Ishikawa (cell line): ENCODE measurements around the gene SREBF2.

Experiments
- CEBPB ChIP-seq: IDR thresholded peaks from 2 replicates; pipeline ENCODE4 v1.6.1; 2012
- CREB1 ChIP-seq: IDR thresholded peaks from 2 replicates; pipeline ENCODE4 v1.6.1; 2012; ENCODE audit warnings: low read depth
- EGR1 ChIP-seq: IDR thresholded peaks from 2 replicates; pipeline ENCODE4 v1.6.1; 2012
- EP300 ChIP-seq: IDR thresholded peaks from 2 replicates; pipeline ENCODE4 v1.6.1; 2012; ENCODE audit warnings: borderline replicate concordance
- FOXM1 ChIP-seq: IDR thresholded peaks from 2 replicates; pipeline ENCODE4 v1.6.1; 2012; ENCODE audit warnings: low read depth, borderline replicate concordance
- NFIC ChIP-seq: IDR thresholded peaks from 2 replicates; pipeline ENCODE4 v1.6.1; 2012
- RAD21 ChIP-seq: IDR thresholded peaks from 2 replicates; pipeline ENCODE4 v1.6.1; 2012; ENCODE audit warnings: low read depth
- REST ChIP-seq: IDR thresholded peaks from 2 replicates; pipeline ENCODE4 v1.6.1; 2012; ENCODE audit warnings: low read depth, mild to moderate bottlenecking
- TAF1 ChIP-seq: IDR thresholded peaks from 2 replicates; pipeline ENCODE4 v1.6.1; 2012; ENCODE audit warnings: low read depth, mild to moderate bottlenecking
- TCF12 ChIP-seq: IDR thresholded peaks from 2 replicates; pipeline ENCODE4 v1.6.1; 2012; ENCODE audit warnings: low read depth
- TEAD4 ChIP-seq: IDR thresholded peaks from 2 replicates; pipeline ENCODE4 v1.6.1; 2012
- YY1 ChIP-seq: IDR thresholded peaks from 2 replicates; pipeline ENCODE4 v1.6.1; 2012; ENCODE audit warnings: low read depth
- ZBTB7A ChIP-seq: IDR thresholded peaks from 2 replicates; pipeline ENCODE4 v1.6.1; 2012; ENCODE audit warnings: low read depth
- TF ChIP-seq, protein P1 (sequence below): IDR thresholded peaks from 2 replicates; pipeline ENCODE4 v1.6.1; 2012
- TF ChIP-seq, protein P2 (sequence below): IDR thresholded peaks from 2 replicates; pipeline ENCODE4 v1.6.1; 2012

The SREBF2 gene

GRCh38 chr22:41842996-41843970 lies 10.4 kb downstream of the SREBF2 start:
- TF ChIP-seq REST, result no peak
- TF ChIP-seq CEBPB, result no peak
- TF ChIP-seq NFIC, result no peak
- no peak for TF ChIP-seq TAF1
- TF ChIP-seq, protein P1, sequence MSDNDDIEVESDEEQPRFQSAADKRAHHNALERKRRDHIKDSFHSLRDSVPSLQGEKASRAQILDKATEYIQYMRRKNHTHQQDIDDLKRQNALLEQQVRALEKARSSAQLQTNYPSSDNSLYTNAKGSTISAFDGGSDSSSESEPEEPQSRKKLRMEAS, result no peak
- TF ChIP-seq EP300, result no peak
- TF ChIP-seq CREB1, result no peak
- TF ChIP-seq TEAD4, result no peak

DNA sequence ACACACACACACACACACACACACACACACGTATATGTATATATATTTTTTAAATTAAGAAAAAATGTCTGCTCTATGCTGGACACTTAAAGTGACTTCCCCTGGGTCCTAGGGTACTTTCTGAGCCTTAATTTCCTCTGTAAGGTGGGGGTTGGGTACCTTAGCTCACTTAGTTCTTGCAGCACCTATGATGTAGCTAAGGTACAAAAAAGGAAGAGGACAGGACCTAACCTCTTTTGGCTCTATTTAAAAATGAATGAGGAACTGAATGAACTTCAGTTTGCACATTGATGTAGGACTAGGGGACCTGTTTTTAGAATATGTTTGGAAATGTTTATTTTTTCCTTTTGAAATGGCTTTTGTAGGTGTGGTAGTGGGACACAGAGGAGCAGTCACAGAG lies 11.1 kb downstream of the SREBF2 start:
- TF ChIP-seq TEAD4 (no peak), EP300 (no peak), FOXM1 (no peak), TCF12 (no peak), RAD21 (no peak)
- TF ChIP-seq, protein P1, result no peak

- TF ChIP-seq REST, result no peak
- TF ChIP-seq YY1, result no peak
- TF ChIP-seq CEBPB, result peak; percentile 19; the same call in 1 of the 2 replicates
- TF ChIP-seq FOXM1, result no peak
- TF ChIP-seq ZBTB7A, result no peak
- no peak for TF ChIP-seq CREB1
- no peak for TF ChIP-seq EP300
- TF ChIP-seq, protein P2, sequence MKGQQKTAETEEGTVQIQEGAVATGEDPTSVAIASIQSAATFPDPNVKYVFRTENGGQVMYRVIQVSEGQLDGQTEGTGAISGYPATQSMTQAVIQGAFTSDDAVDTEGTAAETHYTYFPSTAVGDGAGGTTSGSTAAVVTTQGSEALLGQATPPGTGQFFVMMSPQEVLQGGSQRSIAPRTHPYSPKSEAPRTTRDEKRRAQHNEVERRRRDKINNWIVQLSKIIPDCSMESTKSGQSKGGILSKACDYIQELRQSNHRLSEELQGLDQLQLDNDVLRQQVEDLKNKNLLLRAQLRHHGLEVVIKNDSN, result peak; percentile 41
- no peak for TF ChIP-seq NFIC
- TF ChIP-seq TCF12, result no peak
- TF ChIP-seq TAF1, result no peak
- TF ChIP-seq EGR1, result no peak
- TF ChIP-seq RAD21, result no peak
- TF ChIP-seq, protein P1, result peak; percentile 86
- TF ChIP-seq TEAD4, result no peak
These were observed 11.6 kb downstream of the SREBF2 start for GRCh38 chr22:41844513-41844912.

- TF ChIP-seq YY1 (no peak), FOXM1 (no peak), EP300 (no peak), NFIC (no peak), CREB1 (no peak), ZBTB7A (no peak), REST (no peak), RAD21 (no peak), TEAD4 (no peak), EGR1 (no peak), CEBPB (no peak), TAF1 (no peak), TCF12 (no peak)
- TF ChIP-seq, protein P2, result no peak
- TF ChIP-seq, protein P1, result no peak
These were observed 12.7 kb downstream of the SREBF2 start for GRCh38 chr22:41845380-41846267.
